Esophagus squamous epithelium (tissue), 4 donors: ENCODE results near the gene FCHSD2.

Experiments used
- CTCF ChIP-seq, 6 experiments: fragments of 450-650 bp in 4 of 6; fragments of 200-600 bp in 2 of 6; sonication (generic) in 2 of 6; IDR thresholded peaks; one replicate each; pipeline ENCODE4 v1.5.1; 2016 to 2019; ENCODE audit warnings: antibody characterized with exemption in 6 of 6, mild to moderate bottlenecking in 4 of 6, moderate library complexity in 4 of 6
- POLR2A ChIP-seq, 4 donors: fragments of 450-650 bp; IDR thresholded peaks; one replicate each; pipeline ENCODE4 v1.6.1; 2017; ENCODE audit warnings: antibody characterized with exemption in 4 of 4, mild to moderate bottlenecking in 4 of 4, moderate library complexity in 3 of 4

GRCh38 chr11:73162196-73162740 is 20.1 kb upstream of the FCHSD2 start:
- TF ChIP-seq CTCF (IDR thresholded peaks at IDR 0.05) (no peak), POLR2A (IDR thresholded peaks at IDR 0.05) (no peak)
